HUES6 (cell line): ENCODE measurements around the gene CRACDL.

ENCODE experiments used
- H3K27ac ChIP-seq: 2 replicates; pipeline ENCODE4 v1.7.0; 2013; ENCODE audit warnings: low read depth, mild to moderate bottlenecking, low read length, inconsistent platforms
- H3K27me3 ChIP-seq: 2 replicates; pipeline ENCODE4 v1.6.1; 2013; ENCODE audit warnings: low read length; ENCODE audit not compliant: control insufficient read depth, insufficient read depth
- H3K36me3 ChIP-seq: 2 replicates; pipeline ENCODE4 v1.6.1; 2013; ENCODE audit warnings: low read length; ENCODE audit not compliant: control insufficient read depth, insufficient read depth
- H3K4me1 ChIP-seq: 2 replicates; pipeline ENCODE4 v1.6.1; 2013; ENCODE audit warnings: low read length; ENCODE audit not compliant: control insufficient read depth, insufficient read depth
- H3K4me3 ChIP-seq: 2 replicates; pipeline ENCODE4 v1.5.1; 2013; ENCODE audit warnings: low read depth, low read length
- H3K9ac ChIP-seq: one replicate; pipeline ENCODE4 v1.6.1; 2013; ENCODE audit warnings: mild to moderate bottlenecking, low read length
- H3K9me3 ChIP-seq: 2 replicates; pipeline ENCODE4 v1.6.1; 2013; ENCODE audit warnings: low read depth, low read length; ENCODE audit not compliant: control insufficient read depth, insufficient read depth

CRACDL gene

GRCh38 chr2:98935777-98936352, at the start of gene CRACDL:
CRACDL (minus strand) TSS chr2:98936225; CDS start chr2:98846800, 89,425 bp downstream.
- no peaks in the 10 kb centered on the region for H3K9me3 ChIP-seq
- H3K27me3 ChIP-seq = peaks cover 83% of the 10 kb centered on the region
- H3K27ac ChIP-seq = no peak within 1 kb of the TSS
- H3K4me3 ChIP-seq = peak within 1 kb of the TSS; percentile 68
- peak within 1 kb of the TSS; percentile 53 for H3K9ac ChIP-seq
- peaks cover 13% of the 10 kb centered on the region; the same call in 1 of the 2 replicates for H3K4me1 ChIP-seq
- H3K36me3 ChIP-seq = no peaks in the 10 kb centered on the region

GRCh38 chr2:98975611-98976010, 39.6 kb upstream of the CRACDL start:
- no peak overlapping the region for H3K9ac ChIP-seq
- no peak overlapping the region for H3K4me3 ChIP-seq
- no peak overlapping the region for H3K27ac ChIP-seq
- no peaks in the 10 kb centered on the region for H3K4me1 ChIP-seq
- no peaks in the 10 kb centered on the region for H3K36me3 ChIP-seq
- H3K9me3 ChIP-seq = peaks cover 12% of the 10 kb centered on the region
- H3K27me3 ChIP-seq = no peaks in the 10 kb centered on the region

- H3K4me3 ChIP-seq = no peak overlapping the region
- no peaks in the 10 kb centered on the region for H3K4me1 ChIP-seq
- H3K9me3 ChIP-seq = peaks cover 14% of the 10 kb centered on the region
- no peak overlapping the region for H3K27ac ChIP-seq
- H3K9ac ChIP-seq = no peak overlapping the region
- no peaks in the 10 kb centered on the region for H3K36me3 ChIP-seq
- no peaks in the 10 kb centered on the region for H3K27me3 ChIP-seq
Observed at GRCh38 chr2:98972582-98973167, 36.6 kb upstream of the CRACDL start.

- H3K27ac ChIP-seq = no peak overlapping the region
Observed at GRCh38 chr2:98959810-98960507, 23.9 kb upstream of the CRACDL start.

GRCh38 chr2:98952966-98953365, 16.9 kb upstream of the CRACDL start:
- H3K27me3 ChIP-seq = no peaks in the 10 kb centered on the region
- no peak overlapping the region for H3K4me3 ChIP-seq
- no peaks in the 10 kb centered on the region for H3K36me3 ChIP-seq
- H3K4me1 ChIP-seq = no peaks in the 10 kb centered on the region
- no peak overlapping the region for H3K9ac ChIP-seq
- no peaks in the 10 kb centered on the region for H3K9me3 ChIP-seq
- H3K27ac ChIP-seq = no peak overlapping the region

More at GRCh38 chr2:98959810-98960507, 23.9 kb upstream of the CRACDL start:
- no peaks in the 10 kb centered on the region for H3K36me3 ChIP-seq
- H3K9me3 ChIP-seq = no peaks in the 10 kb centered on the region
- no peaks in the 10 kb centered on the region for H3K4me1 ChIP-seq
- no peak overlapping the region for H3K4me3 ChIP-seq
- no peak overlapping the region for H3K9ac ChIP-seq
- H3K27me3 ChIP-seq = no peaks in the 10 kb centered on the region

GRCh38 chr2:98948956-98949739, 13.1 kb upstream of the CRACDL start:
- H3K4me3 ChIP-seq = no peak overlapping the region
- H3K4me1 ChIP-seq = no peaks in the 10 kb centered on the region
- H3K27me3 ChIP-seq = no peaks in the 10 kb centered on the region
- H3K36me3 ChIP-seq = no peaks in the 10 kb centered on the region
- no peak overlapping the region for H3K27ac ChIP-seq
- H3K9me3 ChIP-seq = no peaks in the 10 kb centered on the region
- H3K9ac ChIP-seq = no peak overlapping the region

GRCh38 chr2:98947554-98947953, 11.5 kb upstream of the CRACDL start:
- H3K4me1 ChIP-seq = no peaks in the 10 kb centered on the region
- no peak overlapping the region for H3K27ac ChIP-seq
- no peaks in the 10 kb centered on the region for H3K27me3 ChIP-seq
- H3K4me3 ChIP-seq = no peak overlapping the region
- H3K9me3 ChIP-seq = no peaks in the 10 kb centered on the region
- no peak overlapping the region for H3K9ac ChIP-seq
- H3K36me3 ChIP-seq = no peaks in the 10 kb centered on the region

- no peaks in the 10 kb centered on the region for H3K9me3 ChIP-seq
- no peak overlapping the region for H3K4me3 ChIP-seq
- no peaks in the 10 kb centered on the region for H3K4me1 ChIP-seq
- H3K36me3 ChIP-seq = no peaks in the 10 kb centered on the region
- H3K27ac ChIP-seq = no peak overlapping the region
- H3K27me3 ChIP-seq = no peaks in the 10 kb centered on the region
- H3K9ac ChIP-seq = no peak overlapping the region
Observed at GRCh38 chr2:98946855-98947254, 10.8 kb upstream of the CRACDL start.

- peaks cover 4% of the 10 kb centered on the region for H3K27me3 ChIP-seq
- no peak overlapping the region for H3K9ac ChIP-seq
- H3K4me3 ChIP-seq = no peak overlapping the region
- H3K4me1 ChIP-seq = no peaks in the 10 kb centered on the region
- H3K27ac ChIP-seq = no peak overlapping the region
- no peaks in the 10 kb centered on the region for H3K36me3 ChIP-seq
- no peaks in the 10 kb centered on the region for H3K9me3 ChIP-seq
Observed at GRCh38 chr2:98944775-98945174, 8.8 kb upstream of the CRACDL start.

GRCh38 chr2:98940102-98940501, 4.1 kb upstream of the CRACDL start:
- Histone ChIP-seq H3K4me1 (peaks cover 13% of the 10 kb centered on the region; the same call in 1 of the 2 replicates), H3K36me3 (no peaks in the 10 kb centered on the region), H3K27me3 (peaks cover 50% of the 10 kb centered on the region), H3K9ac (no peak overlapping the region), H3K4me3 (no peak overlapping the region), H3K9me3 (no peaks in the 10 kb centered on the region), H3K27ac (no peak overlapping the region)

- H3K4me1 ChIP-seq = peaks cover 13% of the 10 kb centered on the region; the same call in 1 of the 2 replicates
- no peaks in the 10 kb centered on the region for H3K9me3 ChIP-seq
- H3K9ac ChIP-seq = no peak overlapping the region
- H3K36me3 ChIP-seq = no peaks in the 10 kb centered on the region
- H3K4me3 ChIP-seq = no peak overlapping the region
- H3K27me3 ChIP-seq = peaks cover 72% of the 10 kb centered on the region
- no peak overlapping the region for H3K27ac ChIP-seq
Observed at GRCh38 chr2:98937906-98938305, 1.9 kb upstream of the CRACDL start.
